Activated CD8-positive, alpha-beta T cell treated with anti-CD3 and anti-CD28 coated beads for 36 hours (primary cell): Measurements from ENCODE around the gene NEO1. TPM values are rescaled to one million over a fixed set of nuclear protein-coding genes. Genes with fewer than 3 reads are reported as not detected.

Source experiments
- ATAC-seq: fragments of 200-7000 bp; cut with Tn5 transposase; one replicate; pipeline ENCODE4 v1.10.0; 2021; ENCODE audit warnings: mild to moderate bottlenecking, moderate library complexity
- CTCF ChIA-PET: fragments of 350-600 bp; sonication (Branson Sonifier 250); formaldehyde crosslinking; loops from one replicate; lab custom pipeline; 2021; ENCODE audit warnings: antibody characterized with exemption; lab: Charles Lee
- POLR2A ChIA-PET: fragments of 350-600 bp; sonication (Branson Sonifier 250); formaldehyde crosslinking; loops from one replicate; lab custom pipeline; 2021; ENCODE audit warnings: antibody characterized with exemption; lab: Charles Lee
- DNase-seq: peaks from one replicate; pipeline ENCODE4 v3.0.0-alpha.2; 2020
- H3K27ac Mint-ChIP-seq: one replicate; pipeline ENCODE4 v1.8.0; 2021; ENCODE audit warnings: mild to moderate bottlenecking, mixed read lengths
- H3K27me3 Mint-ChIP-seq: one replicate; pipeline ENCODE4 v1.8.0; 2021; ENCODE audit warnings: mixed read lengths
- H3K36me3 Mint-ChIP-seq: one replicate; pipeline ENCODE4 v1.8.0; 2021; ENCODE audit warnings: low read depth, mixed read lengths
- H3K4me1 Mint-ChIP-seq: one replicate; pipeline ENCODE4 v1.8.0; 2021; ENCODE audit warnings: low read depth, mixed read lengths
- H3K4me3 Mint-ChIP-seq: one replicate; pipeline ENCODE4 v1.8.0; 2021; ENCODE audit warnings: mild to moderate bottlenecking, moderate library complexity, mixed read lengths
- H3K9me3 Mint-ChIP-seq: one replicate; pipeline ENCODE4 v1.8.0; 2021; ENCODE audit warnings: mixed read lengths
- CTCF ChIP-seq: fragments of 200-600 bp; IDR thresholded peaks from one replicate; pipeline ENCODE4 v1.8.0; 2022; ENCODE audit warnings: antibody characterized with exemption, mild to moderate bottlenecking
- intact Hi-C: fragments of 100-400 bp; cut with micrococcal nuclease; formaldehyde crosslinking; loops from one replicate; pipeline ENCODE4 v1.10.0; 2022
- total RNA-seq, 2 experiments: library from RNA; stranded (reverse); gene quantifications; one replicate each; pipeline ENCODE4 v1.2.3, GENCODE V29; 2021

The NEO1 gene
- total RNA-seq, 2 experiments from 2014 or later, result 2.8 to 3.1 TPM

- Mint-ChIP-seq H3K4me3 (no peak overlapping the region), H3K4me1 (peaks cover 21% of the 10 kb centered on the region), H3K27ac (no peak overlapping the region), H3K36me3 (no peaks in the 10 kb centered on the region), H3K27me3 (peaks cover 2% of the 10 kb centered on the region), H3K9me3 (peaks cover 3% of the 10 kb centered on the region)
- intact Hi-C loops, result no loop called here
- TF ChIP-seq CTCF, result no peak
- CTCF ChIA-PET, result no interaction called here
- no peak for DNase-seq
- ATAC-seq, result no peak
- POLR2A ChIA-PET, result no interaction called here
Measured at GRCh38 chr15:73146419-73146818, 94.2 kb downstream of the NEO1 start.

- H3K9me3 Mint-ChIP-seq, result peaks cover 17% of the 10 kb centered on the region
- ATAC-seq (no peak), DNase-seq (no peak)
- peaks cover under 1% of the 10 kb centered on the region for H3K36me3 Mint-ChIP-seq
- CTCF ChIA-PET, result no interaction called here
- H3K27ac Mint-ChIP-seq, result no peak overlapping the region
- peaks cover 6% of the 10 kb centered on the region for H3K4me1 Mint-ChIP-seq
- POLR2A ChIA-PET, result no interaction called here
- H3K27me3 Mint-ChIP-seq, result peaks cover 3% of the 10 kb centered on the region
- no peak for TF ChIP-seq CTCF
- H3K4me3 Mint-ChIP-seq, result no peak overlapping the region
- intact Hi-C loops, result no loop called here
Measured at GRCh38 chr15:73150831-73151230, 98.6 kb downstream of the NEO1 start.

- Mint-ChIP-seq H3K4me3 (no peak overlapping the region), H3K27ac (no peak overlapping the region), H3K9me3 (peaks cover 23% of the 10 kb centered on the region), H3K4me1 (peaks cover 6% of the 10 kb centered on the region), H3K27me3 (peaks cover 3% of the 10 kb centered on the region), H3K36me3 (peaks cover 2% of the 10 kb centered on the region)
- intact Hi-C loops, result no loop called here
- ChIA-PET CTCF (no interaction called here), POLR2A (no interaction called here)
- no peak for DNase-seq
- no peak for TF ChIP-seq CTCF
- no peak for ATAC-seq
Measured at GRCh38 chr15:73153024-73153423, 100.8 kb downstream of the NEO1 start.

- no peak for DNase-seq
- Mint-ChIP-seq H3K36me3 (peaks cover 2% of the 10 kb centered on the region), H3K27ac (no peak overlapping the region), H3K4me3 (no peak overlapping the region), H3K9me3 (peaks cover 23% of the 10 kb centered on the region), H3K4me1 (peaks cover 6% of the 10 kb centered on the region), H3K27me3 (peaks cover 3% of the 10 kb centered on the region)
- ChIA-PET CTCF (interaction anchor here (1.2 kb wide), 1 partner anchor 12 kb away, joined by 3 read pairs; no protein-coding TSS in a partner anchor), POLR2A (no interaction called here)
- ATAC-seq, result no peak
- intact Hi-C loops, result no loop called here
- no peak for TF ChIP-seq CTCF
Measured at GRCh38 chr15:73153447-73153846, 101.2 kb downstream of the NEO1 start.

GRCh38 chr15:73156431-73157191 is 104.3 kb downstream of the NEO1 start:
- Mint-ChIP-seq H3K4me1 (peaks cover 6% of the 10 kb centered on the region), H3K9me3 (peaks cover 21% of the 10 kb centered on the region), H3K27ac (no peak overlapping the region), H3K36me3 (peaks cover 2% of the 10 kb centered on the region), H3K4me3 (no peak overlapping the region), H3K27me3 (peaks cover 3% of the 10 kb centered on the region)
- DNase-seq, result no peak
- CTCF ChIA-PET, result interaction anchor here (1.0 kb wide), 1 partner anchor 29 kb away, joined by 3 read pairs; no protein-coding TSS in a partner anchor
- ATAC-seq, result no peak
- intact Hi-C loops, result no loop called here
- TF ChIP-seq CTCF, result no peak
- POLR2A ChIA-PET, result no interaction called here
